Measurements from ENCODE around the gene TOGARAM2.

The TOGARAM2 gene

GRCh38 chr2:28997847-28998735, 17.0 kb downstream of the TOGARAM2 start:
- DNase-seq (ENCODE audit: low read depth, low spot score): no peak

DNA sequence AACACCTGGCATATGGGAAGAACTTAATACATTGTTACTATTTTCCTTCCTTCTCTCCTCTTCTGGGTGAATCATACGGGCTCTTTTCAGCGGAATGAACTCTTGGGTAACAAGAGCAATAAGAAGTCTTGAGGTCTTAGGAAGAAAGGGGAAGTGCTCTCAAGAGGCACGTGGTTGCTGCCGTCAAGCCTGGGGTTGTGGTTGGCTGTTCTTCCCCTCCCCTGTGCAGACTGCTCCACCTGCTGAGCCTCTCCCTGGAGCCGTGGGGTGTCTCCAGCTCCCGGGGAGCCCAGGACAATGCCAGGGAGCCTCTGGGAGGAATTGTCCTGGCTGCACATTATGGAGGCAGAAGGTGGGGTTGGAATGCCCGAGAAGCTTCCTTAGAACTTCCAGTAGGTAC, 19.4 kb downstream of the TOGARAM2 start:
- DNase-seq (ENCODE audit: low read depth, low spot score): no peak

DNA sequence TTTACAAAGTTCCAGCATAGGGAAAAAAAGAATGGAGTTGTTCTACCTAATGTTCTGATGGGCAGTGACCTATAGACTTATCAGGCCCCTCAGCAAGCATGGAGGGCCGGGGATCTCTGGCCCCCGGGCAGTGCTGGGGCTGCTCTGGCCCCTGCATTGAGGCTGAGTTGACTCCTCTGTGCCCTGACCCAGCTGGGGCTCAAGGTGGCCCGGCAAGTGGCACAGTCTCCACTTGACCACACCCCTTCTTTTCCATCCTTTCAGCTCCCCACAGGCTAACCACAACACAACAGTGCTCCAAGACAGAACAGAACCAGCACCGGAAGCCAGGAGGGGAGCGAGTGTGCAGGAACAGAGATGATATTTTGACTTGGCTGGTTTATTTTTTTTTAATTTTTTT, 19.9 kb downstream of the TOGARAM2 start:
- no peak for DNase-seq (ENCODE audit: low read depth, low spot score)

GRCh38 chr2:29001806-29002205, 20.7 kb downstream of the TOGARAM2 start:
- DNase-seq (ENCODE audit: low read depth, low spot score): no peak

DNA sequence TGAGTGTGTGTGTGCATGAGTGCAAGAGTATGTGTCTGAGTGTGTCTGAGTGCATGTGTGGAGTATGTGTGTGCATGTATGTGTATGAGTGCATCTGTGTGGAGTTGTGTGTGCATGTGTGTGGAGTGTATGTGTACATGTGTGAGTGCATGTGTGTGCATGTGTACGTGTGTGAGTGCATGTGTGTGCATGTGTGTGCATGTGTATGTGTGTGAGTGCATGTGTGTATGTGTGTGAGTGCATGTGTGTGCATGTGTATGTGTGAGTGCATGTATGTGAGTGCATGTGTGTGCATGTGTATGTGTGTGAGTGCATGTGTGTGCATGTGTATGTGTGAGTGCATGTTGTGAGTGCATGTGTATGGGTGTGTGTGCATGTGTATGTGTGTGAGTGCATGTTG, 23.7 kb downstream of the TOGARAM2 start:
- DNase-seq (ENCODE audit: low read depth, low spot score): no peak

DNA sequence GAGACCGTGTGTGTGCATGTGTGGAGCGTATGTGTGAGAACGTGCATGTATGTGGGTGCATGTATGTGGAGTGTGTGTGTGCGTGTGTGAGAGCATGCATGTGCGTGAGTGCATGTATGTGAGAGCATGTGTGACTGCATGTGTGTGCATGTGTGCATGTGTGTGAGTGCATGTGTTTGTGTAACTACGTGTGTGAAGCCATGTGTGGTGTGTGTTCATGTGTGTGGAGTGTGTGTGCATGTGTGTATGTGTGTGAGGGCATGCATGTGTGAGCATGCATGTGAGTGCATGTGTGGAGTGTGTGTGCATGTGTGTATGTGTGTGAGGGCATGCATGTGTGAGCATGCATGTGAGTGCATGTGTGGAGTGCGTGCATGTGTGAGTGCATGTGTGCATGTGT, 24.2 kb downstream of the TOGARAM2 start:
- DNase-seq (ENCODE audit: low read depth, low spot score): no peak

DNA sequence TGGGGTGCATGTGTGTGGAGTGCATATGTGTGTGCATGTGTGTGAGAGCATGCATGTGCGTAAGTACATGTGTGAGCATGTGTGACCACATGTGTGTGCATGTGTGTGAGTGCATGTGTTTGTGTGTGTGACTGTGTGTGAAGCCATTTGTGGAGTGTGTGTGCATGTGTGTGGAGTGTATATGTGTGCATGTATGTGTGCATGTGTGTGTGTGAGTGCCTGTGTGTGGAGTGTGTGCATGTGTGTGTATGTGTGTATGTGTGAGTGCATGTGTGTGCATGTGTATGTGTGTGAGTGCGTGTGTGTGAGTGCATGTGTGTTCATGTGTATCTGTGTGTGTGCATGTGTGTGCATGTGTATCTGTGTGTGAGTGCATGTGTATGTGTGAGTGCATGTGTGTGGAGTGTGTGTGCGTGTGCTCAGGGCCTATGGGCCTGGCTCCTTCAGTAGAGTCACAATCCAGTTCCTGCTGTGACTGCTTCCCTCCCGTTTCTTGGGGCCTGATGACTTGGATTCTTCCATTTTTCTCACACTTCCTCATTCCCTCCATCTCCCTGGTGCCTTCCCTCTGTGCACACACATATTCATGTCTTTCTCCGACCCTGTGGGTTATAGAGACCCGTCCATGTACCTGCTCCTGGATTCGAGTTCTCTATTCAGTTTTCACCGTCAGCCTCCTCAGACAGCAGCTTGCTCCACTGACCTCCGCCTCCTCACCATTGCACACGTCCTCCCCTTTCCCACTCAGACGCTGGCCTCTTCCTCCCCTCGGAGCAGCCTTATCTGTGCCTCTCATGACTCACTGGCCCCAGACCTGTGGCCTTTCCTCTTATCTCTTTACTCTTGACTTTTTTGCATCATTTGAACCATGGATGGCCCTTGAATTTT, 25.2 kb downstream of the TOGARAM2 start:
- DNase-seq (ENCODE audit: low read depth, low spot score): peak; percentile 39

DNA sequence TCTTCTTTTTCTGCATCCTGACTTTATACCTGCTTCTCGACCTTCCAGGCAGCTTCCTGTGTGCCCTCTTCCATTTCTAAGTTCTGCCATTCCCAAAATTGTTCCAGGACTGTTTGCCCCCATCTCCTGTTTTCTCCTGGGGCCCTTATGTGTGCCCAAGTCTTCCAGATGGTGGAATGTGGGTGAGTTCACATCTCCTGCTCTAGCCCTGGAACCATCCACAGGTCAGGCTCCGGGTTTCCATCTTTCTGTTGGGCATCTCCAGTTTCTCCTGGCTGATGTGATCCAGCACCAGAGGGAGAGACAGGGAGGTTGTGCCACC, 25.8 kb downstream of the TOGARAM2 start:
- DNase-seq (ENCODE audit: low read depth, low spot score): no peak

- DNase-seq (ENCODE audit: low read depth, low spot score): no peak
These were observed 28.2 kb downstream of the TOGARAM2 start for GRCh38 chr2:29009270-29009669.

DNA sequence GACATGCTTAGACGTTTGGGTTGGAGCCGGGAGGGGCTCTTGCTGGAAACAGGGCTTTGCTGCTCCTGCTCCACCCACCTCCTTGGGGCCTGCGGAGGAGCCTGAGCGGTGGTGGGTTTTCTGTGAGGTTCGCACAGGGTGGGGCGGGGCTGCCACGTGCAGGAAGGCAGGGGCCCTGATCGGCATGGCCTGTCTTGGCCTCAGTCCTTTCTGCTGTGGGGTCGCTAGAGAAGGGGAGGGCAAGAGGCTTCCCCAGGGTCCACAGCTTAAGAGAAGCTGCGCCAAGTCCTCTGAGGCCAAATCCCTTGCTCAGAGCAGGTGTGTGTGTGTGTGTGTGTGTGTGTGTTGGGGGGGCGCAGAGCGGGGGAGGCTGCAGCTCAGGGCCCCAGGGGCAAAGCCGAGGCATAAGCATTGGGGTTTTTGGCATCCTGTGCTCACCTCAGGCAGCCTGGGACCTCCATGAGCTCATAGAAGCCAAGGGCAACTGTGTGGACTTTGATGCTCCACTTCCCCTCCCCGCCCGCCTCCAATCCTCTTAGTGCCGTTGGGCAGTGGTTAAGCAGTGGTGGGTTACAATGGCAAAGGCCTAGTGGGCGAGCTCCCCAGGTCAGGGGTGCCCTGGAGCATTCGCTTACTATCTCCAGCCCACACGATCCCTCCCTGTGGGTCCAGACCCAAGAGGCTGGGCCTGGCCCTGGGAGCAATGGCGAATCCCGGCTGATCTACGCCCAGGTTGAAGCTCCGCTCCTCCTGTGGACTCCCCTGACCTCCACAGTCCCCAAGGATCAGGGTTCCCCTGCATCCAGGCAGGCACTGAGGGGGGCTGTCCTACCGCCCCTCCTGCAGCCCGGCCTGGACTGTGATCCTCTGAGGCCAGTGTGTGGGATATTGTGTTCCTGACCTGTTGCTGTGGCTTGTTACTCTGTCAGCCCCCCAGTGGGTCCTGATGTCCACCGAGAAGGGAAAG, 28.9 kb downstream of the TOGARAM2 start:
- DNase-seq (ENCODE audit: low read depth, low spot score): no peak

DNA sequence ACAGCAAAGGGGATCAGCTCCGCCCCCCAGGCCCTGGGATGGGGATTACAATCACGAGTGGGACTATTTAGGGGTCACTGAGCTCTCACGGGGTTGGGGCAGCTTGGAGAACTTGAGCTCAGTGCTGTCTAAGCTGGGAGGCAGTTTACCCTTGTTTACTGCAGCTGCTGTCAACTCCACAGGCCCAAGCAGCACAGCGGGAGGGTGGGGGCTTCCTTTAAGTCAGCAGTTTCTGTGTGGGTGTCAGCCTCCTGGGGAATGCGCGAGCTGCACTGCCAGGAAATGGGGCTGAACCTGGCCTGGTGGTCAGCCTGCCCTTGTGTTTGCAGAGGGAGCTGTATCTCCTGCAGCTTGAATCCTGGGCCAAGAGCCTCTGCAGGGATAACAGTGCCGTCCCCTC, 29.8 kb downstream of the TOGARAM2 start:
- peak; percentile 55 for DNase-seq (ENCODE audit: low read depth, low spot score)

- peak; percentile 36 for DNase-seq (ENCODE audit: low read depth, low spot score)
These were observed 30.4 kb downstream of the TOGARAM2 start for GRCh38 chr2:29011418-29012060.

GRCh38 chr2:29012211-29012681, 31.1 kb downstream of the TOGARAM2 start:
- DNase-seq (ENCODE audit: low read depth, low spot score): no peak

DNA sequence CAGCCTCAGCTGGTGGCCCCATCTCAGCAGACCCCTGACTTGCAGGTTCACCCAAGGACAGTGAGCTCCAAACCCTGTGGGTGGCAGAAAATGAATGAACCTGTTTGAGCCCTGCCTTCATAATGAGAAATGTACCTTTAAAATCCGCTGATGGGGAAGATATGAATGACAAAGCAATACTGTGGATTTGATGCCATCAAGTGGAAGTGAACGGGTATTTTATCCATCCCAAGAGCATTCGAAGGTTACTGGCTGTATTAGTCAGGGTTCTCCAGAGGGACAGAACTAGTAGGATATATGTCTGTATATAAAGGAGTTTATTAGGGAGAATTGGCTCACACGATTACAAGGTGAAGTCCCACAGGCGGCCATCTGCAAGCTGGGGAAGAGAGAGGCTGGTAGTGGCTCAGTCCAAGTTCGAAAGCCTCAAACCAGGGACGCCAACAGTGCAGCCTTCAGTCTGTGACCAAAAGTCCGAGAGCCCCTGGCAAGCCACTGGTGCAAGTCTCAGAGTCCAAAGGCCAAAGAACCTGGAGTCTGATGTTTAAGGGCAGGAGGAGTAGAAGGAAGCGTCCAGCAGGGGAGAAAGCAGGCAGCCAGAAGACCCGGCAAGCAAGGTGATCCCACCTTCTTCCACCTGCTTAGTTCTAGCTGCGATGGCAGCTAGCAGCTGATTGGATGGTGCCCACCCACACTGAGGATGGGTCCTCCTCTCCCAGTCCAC, 32.1 kb downstream of the TOGARAM2 start:
- no peak for DNase-seq (ENCODE audit: low read depth, low spot score)

GRCh38 chr2:29014331-29014730, 33.2 kb downstream of the TOGARAM2 start:
- no peak for DNase-seq (ENCODE audit: low read depth, low spot score)

DNA sequence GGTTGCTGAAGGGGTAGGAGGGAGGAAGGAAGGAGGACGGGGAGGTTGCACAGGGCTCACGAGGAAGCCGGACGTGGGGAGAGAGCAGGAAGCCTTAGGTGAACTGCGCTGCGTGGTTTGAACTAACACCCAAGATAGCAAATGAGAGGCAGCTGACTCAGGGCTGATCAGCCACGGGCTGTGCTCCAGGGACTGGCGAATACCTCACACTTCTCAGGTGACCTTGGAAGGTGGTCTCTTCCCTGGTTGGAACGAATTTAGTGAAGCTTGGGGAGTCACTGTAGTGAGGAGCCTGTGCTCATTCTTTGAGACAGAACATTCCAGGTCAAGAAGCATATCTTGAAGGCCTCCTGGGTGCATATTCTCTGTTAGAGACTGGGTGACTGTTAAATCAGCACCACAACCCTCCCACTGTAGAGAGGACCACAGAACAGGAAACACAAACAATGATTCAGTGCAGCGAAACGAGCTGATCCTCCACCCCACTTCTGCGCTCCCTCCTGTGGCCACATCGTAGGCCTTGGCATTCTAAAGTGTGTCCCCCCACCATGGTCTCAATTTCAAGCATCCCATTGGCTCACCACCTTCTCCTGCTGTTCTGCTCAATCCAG, 33.8 kb downstream of the TOGARAM2 start:
- DNase-seq (ENCODE audit: low read depth, low spot score): no peak

- DNase-seq (ENCODE audit: low read depth, low spot score): no peak
These were observed 34.8 kb downstream of the TOGARAM2 start for GRCh38 chr2:29015701-29016470.

DNA sequence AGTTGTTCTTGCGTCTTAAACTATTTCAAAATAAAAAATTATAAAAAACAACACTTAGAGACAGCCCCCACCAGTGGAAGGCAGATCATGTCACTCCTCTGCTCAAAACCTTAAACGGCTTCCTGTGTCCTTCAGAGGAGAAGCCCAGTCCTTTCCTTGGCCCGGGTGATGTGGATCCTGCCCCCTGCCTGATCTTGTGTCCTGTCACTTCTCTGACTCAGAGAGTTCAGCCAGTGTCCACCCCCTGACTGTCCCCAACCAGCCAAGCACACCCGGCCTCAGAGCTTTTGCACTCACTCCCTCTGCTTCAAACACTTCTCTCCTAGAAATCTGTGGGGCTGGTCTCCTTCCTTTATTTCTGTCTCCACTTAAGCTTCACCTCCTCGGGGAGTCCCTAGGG, 35.4 kb downstream of the TOGARAM2 start:
- no peak for DNase-seq (ENCODE audit: low read depth, low spot score)
